Body of pancreas (tissue), 4 donors: ENCODE results near the gene APOM. TPM values are rescaled to one million over a fixed set of nuclear protein-coding genes. Genes with fewer than 3 reads are reported as not detected.

Experiments
- ATAC-seq: fragments of 150-250 bp; one replicate; pipeline ENCODE4 v1.9.1; 2016
- DNase-seq, 4 donors: peaks; one replicate each; pipeline ENCODE4 v3.0.0-alpha.2; 2019
- H3K27ac ChIP-seq, 4 donors: fragments of 200-600 bp; sonication (generic); 1 replicate in 3 of 4; 2 replicates in 1 of 4; pipeline versions ENCODE4 v1.5.1 to v1.6.1; 2016 to 2019; ENCODE audit warnings: mild to moderate bottlenecking in 1 of 4, mixed read lengths in 1 of 4, moderate library complexity in 1 of 4
- H3K27me3 ChIP-seq, 2 donors: fragments of 200-600 bp; sonication (generic); one replicate each; pipeline ENCODE4 v1.6.0; 2016; ENCODE audit warnings: mild to moderate bottlenecking in 1 of 2
- H3K36me3 ChIP-seq, 2 donors: fragments of 200-600 bp; sonication (generic); replicated peaks in 1 of 2; 2 replicates each; pipeline ENCODE4 v1.5.1; 2016; ENCODE audit warnings: low read depth in 2 of 2; ENCODE audit not compliant: insufficient read depth in 1 of 2
- H3K4me1 ChIP-seq: fragments of 200-600 bp; sonication (generic); one replicate; pipeline ENCODE4 v1.6.0; 2016
- H3K4me3 ChIP-seq, 2 donors: fragments of 200-600 bp; sonication (generic); 1 replicate in 1 of 2; 2 replicates in 1 of 2; pipeline ENCODE4 v1.5.1; 2016 to 2019
- H3K9me3 ChIP-seq, 3 donors: fragments of 200-600 bp; sonication (generic); 1 replicate in 2 of 3; 2 replicates in 1 of 3; pipeline ENCODE4 v1.5.1; 2016
- POLR2A ChIP-seq, 3 donors: fragments of 450-650 bp; IDR thresholded peaks; one replicate each; pipeline ENCODE4 v1.6.1; 2016; ENCODE audit warnings: antibody characterized with exemption in 3 of 3, mild to moderate bottlenecking in 2 of 3
- WGBS, 2 donors: methylation state at CpG; one replicate each; pipeline ENCODE4 v1.1.5; 2017; 5-methylcytosine and 5-hydroxymethylcytosine counted together
- intact Hi-C: fragments of 100-400 bp; cut with DNase I; formaldehyde crosslinking; loops from one replicate; pipeline ENCODE4 v1.15.1; 2023
- total RNA-seq, 2 donors: library from RNA; depleted of rRNA; stranded (reverse); fragments of >200 nt; gene quantifications; one replicate each; pipeline ENCODE4 v1.1.0, GENCODE V29; 2016
- TF ChIP-seq, protein P1 (sequence below), 7 experiments: fragments of 450-650 bp in 4 of 7; fragments of 200-600 bp in 3 of 7; sonication (generic) in 3 of 7; IDR thresholded peaks; one replicate each; pipeline ENCODE4 v1.5.1; 2016 to 2019; ENCODE audit warnings: antibody characterized with exemption in 7 of 7

Gene APOM
- total RNA-seq, 2 donors from 2014 or later = 1.6 TPM; not detected in 1

GRCh38 chr6:31692886-31693285, 37.2 kb downstream of the APOM start:
- TF ChIP-seq POLR2A (IDR thresholded peaks at IDR 0.05) = no peak
- TF ChIP-seq, protein P1, sequence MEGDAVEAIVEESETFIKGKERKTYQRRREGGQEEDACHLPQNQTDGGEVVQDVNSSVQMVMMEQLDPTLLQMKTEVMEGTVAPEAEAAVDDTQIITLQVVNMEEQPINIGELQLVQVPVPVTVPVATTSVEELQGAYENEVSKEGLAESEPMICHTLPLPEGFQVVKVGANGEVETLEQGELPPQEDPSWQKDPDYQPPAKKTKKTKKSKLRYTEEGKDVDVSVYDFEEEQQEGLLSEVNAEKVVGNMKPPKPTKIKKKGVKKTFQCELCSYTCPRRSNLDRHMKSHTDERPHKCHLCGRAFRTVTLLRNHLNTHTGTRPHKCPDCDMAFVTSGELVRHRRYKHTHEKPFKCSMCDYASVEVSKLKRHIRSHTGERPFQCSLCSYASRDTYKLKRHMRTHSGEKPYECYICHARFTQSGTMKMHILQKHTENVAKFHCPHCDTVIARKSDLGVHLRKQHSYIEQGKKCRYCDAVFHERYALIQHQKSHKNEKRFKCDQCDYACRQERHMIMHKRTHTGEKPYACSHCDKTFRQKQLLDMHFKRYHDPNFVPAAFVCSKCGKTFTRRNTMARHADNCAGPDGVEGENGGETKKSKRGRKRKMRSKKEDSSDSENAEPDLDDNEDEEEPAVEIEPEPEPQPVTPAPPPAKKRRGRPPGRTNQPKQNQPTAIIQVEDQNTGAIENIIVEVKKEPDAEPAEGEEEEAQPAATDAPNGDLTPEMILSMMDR (IDR thresholded peaks at IDR 0.05) = no peak
- no peak for DNase-seq
- Histone ChIP-seq H3K27ac (no peak overlapping the region), H3K9me3 (no peaks in the 10 kb centered on the region), H3K36me3 (peaks cover 0 to 15% of the 10 kb centered on the region in 2 donors), H3K4me3 (no peak overlapping the region), H3K27me3 (no peaks in the 10 kb centered on the region), H3K4me1 (no peaks in the 10 kb centered on the region)
- WGBS, 2 donors = 87 to 95% methylated on average over 9 of the region's 9 CpGs
- no peak for ATAC-seq
- intact Hi-C loops = no loop called here

GRCh38 chr6:31693535-31693934, 37.8 kb downstream of the APOM start:
- H3K27ac ChIP-seq = no peak overlapping the region
- TF ChIP-seq POLR2A (IDR thresholded peaks at IDR 0.05) = no peak
- TF ChIP-seq, protein P1 (IDR thresholded peaks at IDR 0.05) = no peak
- H3K9me3 ChIP-seq = no peaks in the 10 kb centered on the region
- no peaks in the 10 kb centered on the region for H3K27me3 ChIP-seq
- no peak overlapping the region for H3K4me3 ChIP-seq
- ATAC-seq = no peak
- peaks cover 0 to 10% of the 10 kb centered on the region in 2 donors for H3K36me3 ChIP-seq
- intact Hi-C loops = no loop called here
- no peaks in the 10 kb centered on the region for H3K4me1 ChIP-seq
- DNase-seq = no peak
- WGBS, 2 donors = 90 to 91% methylated on average over 6 of the region's 6 CpGs

GRCh38 chr6:31697555-31697954, 41.9 kb downstream of the APOM start:
- no peak for DNase-seq
- ATAC-seq = no peak
- Histone ChIP-seq H3K27me3 (no peaks in the 10 kb centered on the region), H3K36me3 (peaks cover 0 to 2% of the 10 kb centered on the region in 2 donors), H3K4me1 (peaks cover 17% of the 10 kb centered on the region), H3K9me3 (no peaks in the 10 kb centered on the region), H3K4me3 (no peak overlapping the region), H3K27ac (no peak overlapping the region)
- WGBS, 2 donors = 50 to 61% methylated on average over 3 of the region's 3 CpGs
- TF ChIP-seq POLR2A (IDR thresholded peaks at IDR 0.05) = no peak
- TF ChIP-seq, protein P1 (IDR thresholded peaks at IDR 0.05) = no peak
- intact Hi-C loops = no loop called here

DNA sequence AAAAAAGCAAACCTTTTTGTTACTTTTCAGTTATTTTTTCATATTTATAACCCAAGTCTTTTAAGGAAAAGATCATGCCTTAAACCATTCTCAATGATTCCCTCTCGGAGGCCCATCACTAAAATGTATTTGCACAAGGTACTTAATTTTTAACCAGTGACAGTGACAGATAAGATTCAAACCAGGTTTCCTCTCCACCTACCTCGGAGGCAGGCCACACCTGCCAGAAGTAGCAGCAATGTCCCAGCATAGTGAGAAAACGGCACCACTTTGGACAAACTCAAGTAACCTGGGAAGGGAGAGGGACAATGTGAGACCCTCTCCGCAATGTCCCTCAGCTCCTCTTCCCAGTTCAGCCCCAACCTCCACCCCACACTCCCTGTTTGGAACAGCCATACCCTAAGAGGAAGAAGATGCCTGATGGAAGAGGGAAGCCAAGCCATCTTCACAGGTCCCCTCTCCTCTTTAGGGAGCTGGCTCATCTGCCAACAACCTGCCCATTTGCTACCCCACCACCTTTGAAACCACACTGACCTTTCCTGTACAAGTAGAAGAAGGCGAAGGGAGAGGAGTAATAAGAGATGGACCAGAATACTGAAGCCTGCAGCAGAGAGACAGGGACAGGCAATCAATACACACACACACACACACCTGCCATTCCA, 45.2 kb downstream of the APOM start:
- Histone ChIP-seq H3K27ac (no peak overlapping the region), H3K9me3 (no peaks in the 10 kb centered on the region), H3K4me3 (no peak overlapping the region), H3K4me1 (peaks cover 23% of the 10 kb centered on the region), H3K36me3 (peaks cover 0 to 2% of the 10 kb centered on the region in 2 donors), H3K27me3 (no peaks in the 10 kb centered on the region)
- 47% methylated on average over 5 of the region's 5 CpGs for WGBS, 2 donors
- no peak for DNase-seq
- no peak for ATAC-seq
- TF ChIP-seq, protein P1 (IDR thresholded peaks at IDR 0.05) = no peak
- no peak for TF ChIP-seq POLR2A (IDR thresholded peaks at IDR 0.05)
- intact Hi-C loops = no loop called here
